Ishikawa (cell line): ENCODE measurements around the gene ABR.

Experiments used
- CEBPB ChIP-seq: IDR thresholded peaks from 2 replicates; pipeline ENCODE4 v1.6.1; 2012
- CREB1 ChIP-seq: IDR thresholded peaks from 2 replicates; pipeline ENCODE4 v1.6.1; 2012; ENCODE audit warnings: low read depth
- EGR1 ChIP-seq: IDR thresholded peaks from 2 replicates; pipeline ENCODE4 v1.6.1; 2012
- EP300 ChIP-seq: IDR thresholded peaks from 2 replicates; pipeline ENCODE4 v1.6.1; 2012; ENCODE audit warnings: borderline replicate concordance
- FOXM1 ChIP-seq: IDR thresholded peaks from 2 replicates; pipeline ENCODE4 v1.6.1; 2012; ENCODE audit warnings: low read depth, borderline replicate concordance
- MAX ChIP-seq: IDR thresholded peaks from 2 replicates; pipeline ENCODE4 v1.6.1; 2012
- NFIC ChIP-seq: IDR thresholded peaks from 2 replicates; pipeline ENCODE4 v1.6.1; 2012
- RAD21 ChIP-seq: IDR thresholded peaks from 2 replicates; pipeline ENCODE4 v1.6.1; 2012; ENCODE audit warnings: low read depth
- REST ChIP-seq: IDR thresholded peaks from 2 replicates; pipeline ENCODE4 v1.6.1; 2012; ENCODE audit warnings: low read depth, mild to moderate bottlenecking
- TAF1 ChIP-seq: IDR thresholded peaks from 2 replicates; pipeline ENCODE4 v1.6.1; 2012; ENCODE audit warnings: low read depth, mild to moderate bottlenecking
- TCF12 ChIP-seq: IDR thresholded peaks from 2 replicates; pipeline ENCODE4 v1.6.1; 2012; ENCODE audit warnings: low read depth
- TEAD4 ChIP-seq: IDR thresholded peaks from 2 replicates; pipeline ENCODE4 v1.6.1; 2012
- USF1 ChIP-seq: IDR thresholded peaks from 2 replicates; pipeline ENCODE4 v1.6.1; 2012
- YY1 ChIP-seq: IDR thresholded peaks from 2 replicates; pipeline ENCODE4 v1.6.1; 2012; ENCODE audit warnings: low read depth
- ZBTB7A ChIP-seq: IDR thresholded peaks from 2 replicates; pipeline ENCODE4 v1.6.1; 2012; ENCODE audit warnings: low read depth

The ABR gene

GRCh38 chr17:1160591-1161390 is 19.0 kb downstream of the ABR start:
- TF ChIP-seq RAD21 (no peak), EP300 (no peak)

GRCh38 chr17:1159431-1160180 is 20.2 kb downstream of the ABR start:
- TF ChIP-seq YY1: no peak
- TF ChIP-seq EP300: no peak
- no peak for TF ChIP-seq REST
- no peak for TF ChIP-seq USF1
- TF ChIP-seq TCF12: no peak
- no peak for TF ChIP-seq CREB1
- no peak for TF ChIP-seq NFIC
- no peak for TF ChIP-seq TAF1
- TF ChIP-seq MAX: no peak
- TF ChIP-seq EGR1: no peak
- TF ChIP-seq RAD21: no peak
- no peak for TF ChIP-seq FOXM1
- TF ChIP-seq ZBTB7A: no peak
- no peak for TF ChIP-seq CEBPB
- TF ChIP-seq TEAD4: no peak

- TF ChIP-seq REST: no peak
- no peak for TF ChIP-seq TCF12
- no peak for TF ChIP-seq MAX
- no peak for TF ChIP-seq TAF1
- TF ChIP-seq USF1: no peak
- no peak for TF ChIP-seq CREB1
- TF ChIP-seq EGR1: no peak
- no peak for TF ChIP-seq FOXM1
- TF ChIP-seq YY1: no peak
Observed at GRCh38 chr17:1158879-1159278, 20.9 kb downstream of the ABR start.

- TF ChIP-seq FOXM1 (no peak), YY1 (no peak), ZBTB7A (no peak), MAX (no peak), EP300 (no peak), RAD21 (no peak), TAF1 (no peak), USF1 (no peak)
Observed at GRCh38 chr17:1156864-1157263, 22.9 kb downstream of the ABR start.

- TF ChIP-seq MAX (no peak), RAD21 (no peak), CEBPB (no peak), EP300 (no peak), CREB1 (no peak), TCF12 (no peak), FOXM1 (no peak)
Observed at GRCh38 chr17:1154704-1155103, 25.1 kb downstream of the ABR start.
